ENCODE measurements around the gene HYAL1.
"Not testable (repeated sequence)": the region's sequence is repeated elsewhere in the genome, so short reads cannot be mapped to it uniquely, and the experiment has no call there.

DNA sequence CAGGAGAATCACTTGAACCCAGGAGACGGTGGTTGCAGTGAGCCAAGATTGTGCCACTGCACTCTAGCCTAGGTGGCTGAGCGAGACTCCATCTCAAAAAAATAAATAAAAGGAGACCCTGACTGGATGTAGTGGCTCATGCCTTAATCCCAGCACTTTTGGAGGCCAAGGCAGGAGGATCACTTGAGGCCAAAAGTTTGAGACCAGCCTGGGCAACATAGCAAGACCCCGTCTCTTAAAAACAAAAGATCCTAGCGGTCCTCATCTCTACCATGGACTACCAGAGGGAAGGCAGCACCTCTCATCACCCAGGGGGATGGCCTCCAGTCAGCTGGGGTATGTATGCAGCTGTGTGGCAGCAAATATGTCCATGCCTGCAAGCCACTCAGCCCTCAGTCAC, 41.2 kb downstream of the HYAL1 start:
- not testable (repeated sequence) for TF ChIP-seq POLR2A, POLR2AphosphoS5, EP300 (IDR thresholded peaks at IDR 0.05)
- TF ChIP-seq, protein P1, sequence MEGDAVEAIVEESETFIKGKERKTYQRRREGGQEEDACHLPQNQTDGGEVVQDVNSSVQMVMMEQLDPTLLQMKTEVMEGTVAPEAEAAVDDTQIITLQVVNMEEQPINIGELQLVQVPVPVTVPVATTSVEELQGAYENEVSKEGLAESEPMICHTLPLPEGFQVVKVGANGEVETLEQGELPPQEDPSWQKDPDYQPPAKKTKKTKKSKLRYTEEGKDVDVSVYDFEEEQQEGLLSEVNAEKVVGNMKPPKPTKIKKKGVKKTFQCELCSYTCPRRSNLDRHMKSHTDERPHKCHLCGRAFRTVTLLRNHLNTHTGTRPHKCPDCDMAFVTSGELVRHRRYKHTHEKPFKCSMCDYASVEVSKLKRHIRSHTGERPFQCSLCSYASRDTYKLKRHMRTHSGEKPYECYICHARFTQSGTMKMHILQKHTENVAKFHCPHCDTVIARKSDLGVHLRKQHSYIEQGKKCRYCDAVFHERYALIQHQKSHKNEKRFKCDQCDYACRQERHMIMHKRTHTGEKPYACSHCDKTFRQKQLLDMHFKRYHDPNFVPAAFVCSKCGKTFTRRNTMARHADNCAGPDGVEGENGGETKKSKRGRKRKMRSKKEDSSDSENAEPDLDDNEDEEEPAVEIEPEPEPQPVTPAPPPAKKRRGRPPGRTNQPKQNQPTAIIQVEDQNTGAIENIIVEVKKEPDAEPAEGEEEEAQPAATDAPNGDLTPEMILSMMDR (IDR thresholded peaks at IDR 0.05): not testable (repeated sequence)
